Kidney (tissue), 14 donors: ENCODE data around the gene CLDN3. TPM values are rescaled to one million over a fixed set of nuclear protein-coding genes. Genes with fewer than 3 reads are reported as not detected.

Experiments
- DNase-seq, 5 donors: peaks; one replicate each; pipeline ENCODE4 v3.0.0-alpha.2; 2013 to 2020
- FAIRE-seq: peaks from 2 replicates; lab custom pipeline; 2012; peaks lifted over from hg19 to GRCh38; lab: Jason Lieb, UNC
- H3K27ac ChIP-seq, 2 donors: one replicate each; pipeline ENCODE4 v1.7.0; 2013; ENCODE audit warnings: low read depth in 2 of 2, low read length in 2 of 2, inconsistent platforms in 1 of 2
- H3K27me3 ChIP-seq: one replicate; pipeline ENCODE4 v1.7.1; 2013; ENCODE audit warnings: low read length, inconsistent platforms; ENCODE audit not compliant: control insufficient read depth, insufficient read depth
- H3K36me3 ChIP-seq, 3 donors: one replicate each; pipeline versions ENCODE4 v1.7.0 to v1.7.1; 2013; ENCODE audit warnings: low read length in 3 of 3, control low read depth in 1 of 3, inconsistent platforms in 1 of 3; ENCODE audit not compliant: insufficient read depth in 3 of 3, control insufficient read depth in 2 of 3
- H3K4me1 ChIP-seq, 3 donors: one replicate each; pipeline versions ENCODE4 v1.7.0 to v1.7.1; 2013; ENCODE audit warnings: low read length in 3 of 3, inconsistent platforms in 1 of 3, low read depth in 1 of 3; ENCODE audit not compliant: control insufficient read depth in 2 of 3, insufficient read depth in 2 of 3
- H3K4me3 ChIP-seq, 3 donors: one replicate each; pipeline versions ENCODE4 v1.7.0 to v1.8.1; 2013; ENCODE audit warnings: low read length in 3 of 3, control low read depth in 1 of 3, inconsistent platforms in 1 of 3
- H3K9ac ChIP-seq, 3 donors: one replicate each; pipeline versions ENCODE4 v1.7.0 to v1.7.1; 2013; ENCODE audit warnings: low read length in 3 of 3, control low read depth in 1 of 3, inconsistent platforms in 1 of 3
- H3K9me3 ChIP-seq, 3 donors: one replicate each; pipeline versions ENCODE4 v1.7.0 to v1.7.1; 2013; ENCODE audit warnings: low read length in 3 of 3, control low read depth in 1 of 3, inconsistent platforms in 1 of 3; ENCODE audit not compliant: control insufficient read depth in 2 of 3, insufficient read depth in 1 of 3
- intact Hi-C: fragments of 100-400 bp; cut with DNase I; formaldehyde crosslinking; loops from one replicate; pipeline ENCODE4 v1.11.1; 2022
- polyA plus RNA-seq: library from polyadenylated mRNA; stranded (reverse); fragments of 350-450 nt; fragmentation: Illumina TruSeq; extraction: RNeasy Lipid Tissue Mini Kit (QIAGEN cat#74804); gene quantifications from one replicate; pipeline ENCODE4 v1.2.3, GENCODE V29; 2014; ENCODE audit warnings: low read depth, low replicate concordance; ENCODE audit not compliant: insufficient read depth
- total RNA-seq: library from RNA; stranded (reverse); fragmentation: NEBNext Ultra II Directional; extraction: Animal tissue kit (Norgen Biotek cat#: 25700); gene quantifications from one replicate; pipeline ENCODE4 v1.2.1, GENCODE V29; 2021
- TF ChIP-seq, protein P1 (sequence below): IDR thresholded peaks from 3 replicates; pipeline ENCODE4 v1.5.1; 2012; ENCODE audit warnings: mild to moderate bottlenecking, moderate library complexity, borderline replicate concordance; ENCODE audit not compliant: insufficient read depth; ENCODE audit errors: extremely low read depth
- donor health status: control.
- donor health status: control.
- donor health status: control.
- donor health status: control.
- donor health status: control.
- donor health status: DM: yes; HTN: yes; CAD: no.
- donor health status: Normal renal cell carcinoma (clear cell type).

Gene CLDN3
- total and polyA plus RNA-seq, 2 donors from 2014 or later, result 76.5 to 180 TPM

GRCh38 chr7:73732397-73732796, 37.7 kb downstream of the CLDN3 start:
- Histone ChIP-seq H3K9ac (no peak overlapping the region), H3K27me3 (no peaks in the 10 kb centered on the region)
- intact Hi-C loops, result no loop called here

GRCh38 chr7:73730485-73730884, 39.6 kb downstream of the CLDN3 start:
- no peak overlapping the region for H3K9ac ChIP-seq
- DNase-seq (no peak), FAIRE-seq (no peak)
- H3K4me3 ChIP-seq, result no peak overlapping the region
- intact Hi-C loops, result no loop called here
- TF ChIP-seq, protein P1, sequence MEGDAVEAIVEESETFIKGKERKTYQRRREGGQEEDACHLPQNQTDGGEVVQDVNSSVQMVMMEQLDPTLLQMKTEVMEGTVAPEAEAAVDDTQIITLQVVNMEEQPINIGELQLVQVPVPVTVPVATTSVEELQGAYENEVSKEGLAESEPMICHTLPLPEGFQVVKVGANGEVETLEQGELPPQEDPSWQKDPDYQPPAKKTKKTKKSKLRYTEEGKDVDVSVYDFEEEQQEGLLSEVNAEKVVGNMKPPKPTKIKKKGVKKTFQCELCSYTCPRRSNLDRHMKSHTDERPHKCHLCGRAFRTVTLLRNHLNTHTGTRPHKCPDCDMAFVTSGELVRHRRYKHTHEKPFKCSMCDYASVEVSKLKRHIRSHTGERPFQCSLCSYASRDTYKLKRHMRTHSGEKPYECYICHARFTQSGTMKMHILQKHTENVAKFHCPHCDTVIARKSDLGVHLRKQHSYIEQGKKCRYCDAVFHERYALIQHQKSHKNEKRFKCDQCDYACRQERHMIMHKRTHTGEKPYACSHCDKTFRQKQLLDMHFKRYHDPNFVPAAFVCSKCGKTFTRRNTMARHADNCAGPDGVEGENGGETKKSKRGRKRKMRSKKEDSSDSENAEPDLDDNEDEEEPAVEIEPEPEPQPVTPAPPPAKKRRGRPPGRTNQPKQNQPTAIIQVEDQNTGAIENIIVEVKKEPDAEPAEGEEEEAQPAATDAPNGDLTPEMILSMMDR, result no peak
- H3K36me3 ChIP-seq, result no peaks in the 10 kb centered on the region
- peaks cover 0 to 4% (median 0%) of the 10 kb centered on the region in 3 donors for H3K4me1 ChIP-seq
- H3K9me3 ChIP-seq, result peaks cover 0 to 1% (median 0%) of the 10 kb centered on the region in 3 donors
- no peaks in the 10 kb centered on the region for H3K27me3 ChIP-seq
- H3K27ac ChIP-seq, result no peak overlapping the region

More at GRCh38 chr7:73732397-73732796, 37.7 kb downstream of the CLDN3 start:
- TF ChIP-seq, protein P1, result no peak
- Histone ChIP-seq H3K27ac (no peak overlapping the region), H3K4me1 (peaks cover 0 to 7% (median 0%) of the 10 kb centered on the region in 3 donors), H3K36me3 (peaks cover 0 to 5% (median 3%) of the 10 kb centered on the region in 3 donors), H3K4me3 (no peak overlapping the region), H3K9me3 (no peaks in the 10 kb centered on the region)
- FAIRE-seq, result no peak
- no peak for DNase-seq

DNA sequence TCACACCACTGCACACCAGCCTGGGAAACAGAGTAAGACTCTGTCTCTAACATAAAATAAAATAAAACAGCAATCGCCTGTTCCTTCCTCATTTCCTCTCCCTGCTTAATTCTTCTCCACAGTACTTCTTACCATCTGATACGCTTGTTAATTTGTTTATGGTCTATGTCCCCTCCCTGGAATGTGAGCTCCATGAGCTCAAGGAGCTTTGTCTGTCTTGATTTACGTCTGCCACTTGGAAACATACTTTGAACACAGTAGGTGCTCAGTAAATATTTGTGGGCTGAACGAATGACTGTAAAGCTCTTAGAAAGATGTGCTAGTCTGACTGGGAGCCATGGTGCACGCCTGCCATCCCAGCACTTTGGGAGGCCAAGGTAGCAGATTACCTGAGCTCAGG, 41.5 kb downstream of the CLDN3 start:
- Histone ChIP-seq H3K4me1 (no peaks in the 10 kb centered on the region), H3K9me3 (peaks cover 0 to 1% (median 0%) of the 10 kb centered on the region in 3 donors), H3K4me3 (no peak overlapping the region), H3K27me3 (no peaks in the 10 kb centered on the region), H3K36me3 (no peaks in the 10 kb centered on the region), H3K27ac (no peak overlapping the region), H3K9ac (no peak overlapping the region)
- DNase-seq (no peak), FAIRE-seq (no peak)
- intact Hi-C loops, result no loop called here
- TF ChIP-seq, protein P1, result no peak

- TF ChIP-seq, protein P1, result no peak
- intact Hi-C loops, result no loop called here
Observed at GRCh38 chr7:73727952-73728351, 42.1 kb downstream of the CLDN3 start.

More at GRCh38 chr7:73727952-73728351, 42.1 kb downstream of the CLDN3 start:
- H3K27ac ChIP-seq, result no peak overlapping the region
- no peaks in the 10 kb centered on the region for H3K4me1 ChIP-seq
- DNase-seq (no peak), FAIRE-seq (no peak)
- H3K9ac ChIP-seq, result no peak overlapping the region
- H3K4me3 ChIP-seq, result no peak overlapping the region
- H3K9me3 ChIP-seq, result peaks cover 0 to 1% (median 0%) of the 10 kb centered on the region in 3 donors
- H3K36me3 ChIP-seq, result no peaks in the 10 kb centered on the region
- no peaks in the 10 kb centered on the region for H3K27me3 ChIP-seq
